HEK293T (cell line): ENCODE measurements around the gene MBNL2.

Source experiments
- BHLHE40 ChIP-seq: fragments of 450-650 bp; IDR thresholded peaks from 2 replicates; pipeline ENCODE4 v1.6.1; 2016; ENCODE audit warnings: mild to moderate bottlenecking, moderate library complexity, borderline replicate concordance
- ELF4 ChIP-seq: fragments of 450-650 bp; IDR thresholded peaks from 2 replicates; pipeline ENCODE4 v1.6.1; 2017; ENCODE audit warnings: antibody characterized with exemption
- SUZ12 ChIP-seq: fragments of 450-650 bp; IDR thresholded peaks from 2 replicates; pipeline ENCODE4 v1.6.1; 2016; ENCODE audit warnings: mild to moderate bottlenecking

- no peak for TF ChIP-seq BHLHE40
- TF ChIP-seq ELF4, result no peak
- no peak for TF ChIP-seq SUZ12
These were observed 20.8 kb downstream of the MBNL2 start for GRCh38 chr13:97242755-97243497.
